Thyroid gland (tissue), 4 donors: ENCODE results near the gene FOXD2. TPM values are rescaled to one million over a fixed set of nuclear protein-coding genes. Genes with fewer than 3 reads are reported as not detected.

ENCODE experiments used
- DNase-seq, 2 donors: peaks; one replicate each; pipeline ENCODE4 v3.0.0-alpha.2; 2019
- H3K27ac ChIP-seq, 3 donors: fragments of 200-600 bp; sonication (generic); 1 replicate in 2 of 3; 2 replicates in 1 of 3; pipeline ENCODE4 v1.5.1; 2016 to 2019; ENCODE audit warnings: mild to moderate bottlenecking in 1 of 3, moderate library complexity in 1 of 3
- H3K27me3 ChIP-seq: fragments of 200-600 bp; sonication (generic); one replicate; pipeline ENCODE4 v1.5.1; 2019
- H3K36me3 ChIP-seq, 2 donors: fragments of 200-600 bp; sonication (generic); one replicate each; pipeline ENCODE4 v1.5.1; 2016 to 2019
- H3K4me1 ChIP-seq, 2 donors: fragments of 200-600 bp; sonication (generic); one replicate each; pipeline ENCODE4 v1.5.1; 2017 to 2019
- H3K4me3 ChIP-seq, 3 donors: fragments of 200-600 bp; sonication (generic); replicated peaks in 1 of 3; 1 replicate in 2 of 3; 2 replicates in 1 of 3; pipeline ENCODE4 v1.5.1; 2016; ENCODE audit warnings: mild to moderate bottlenecking in 1 of 3
- H3K9me3 ChIP-seq: fragments of 200-600 bp; sonication (generic); one replicate; pipeline ENCODE4 v1.5.1; 2017
- CTCF ChIP-seq, 6 experiments: fragments of 200-600 bp in 3 of 6; fragments of 450-650 bp in 3 of 6; sonication (generic) in 3 of 6; IDR thresholded peaks; one replicate each; pipeline ENCODE4 v1.5.1; 2016 to 2019; ENCODE audit warnings: antibody characterized with exemption in 6 of 6, mild to moderate bottlenecking in 2 of 6, inconsistent platforms in 1 of 6, moderate library complexity in 1 of 6
- POLR2A ChIP-seq, 2 donors: fragments of 450-650 bp; IDR thresholded peaks; one replicate each; pipeline ENCODE4 v1.6.1; 2017; ENCODE audit warnings: antibody characterized with exemption in 2 of 2, mild to moderate bottlenecking in 2 of 2, moderate library complexity in 1 of 2
- WGBS, 2 donors: methylation state at CpG; one replicate each; pipeline ENCODE4 v1.1.5; 2017; 5-methylcytosine and 5-hydroxymethylcytosine counted together
- intact Hi-C: fragments of 100-400 bp; cut with DNase I; formaldehyde crosslinking; loops from one replicate; pipeline ENCODE4 v1.15.1; 2023
- total RNA-seq, 4 donors: library from RNA; depleted of rRNA; stranded (reverse); fragments of >200 nt; gene quantifications; one replicate each; pipeline ENCODE4 v1.2.3, GENCODE V29; 2016

Gene FOXD2
- total RNA-seq = under 1 TPM in 2 of 4 donors, not detected in 2; 0.11 to 0.54 TPM

GRCh38 chr1:47437447-47438164, at the start of gene FOXD2:
Gene FOXD2, plus strand, starts transcription at chr1:47438044. Its CDS starts 92 bp downstream, at chr1:47438136.
- intact Hi-C loops = loop anchor here (2.0 to 10.0 kb wide), 3 partner anchors 50 to 271 kb away; no protein-coding TSS in a partner anchor
- H3K27ac ChIP-seq = peak within 1 kb of the TSS; percentile 42 to 76 (median 70)
- H3K27me3 ChIP-seq = peaks cover 26% of the 10 kb centered on the region
- 0% methylated on average over 1 of the region's 80 CpGs; no CpG with 5 or more reads in 1 of the 2 donors for WGBS, 2 donors
- peak; percentile 81 to 83 for DNase-seq
- peak in 1 of 2 donors; percentile 38 for TF ChIP-seq POLR2A (IDR thresholded peaks at IDR 0.05)
- peak; percentile 87 to 100 (median 99) for TF ChIP-seq CTCF (IDR thresholded peaks at IDR 0.05)
- H3K9me3 ChIP-seq = no peaks in the 10 kb centered on the region
- peak within 1 kb of the TSS; percentile 43 to 80 (median 80) for H3K4me3 ChIP-seq
- H3K36me3 ChIP-seq = no peaks in the 10 kb centered on the region
- peaks cover 17 to 34% of the 10 kb centered on the region in 2 donors for H3K4me1 ChIP-seq

GRCh38 chr1:47388891-47389238, 49.0 kb upstream of the FOXD2 start:
- peak; percentile 46 to 57 for DNase-seq
- intact Hi-C loops = loop anchor here (5.0 kb wide), 1 partner anchor 48 kb away; the partner anchor contains the start of gene FOXD2
- Histone ChIP-seq H3K4me3 (no peak overlapping the region), H3K27ac (no peak overlapping the region), H3K36me3 (no peaks in the 10 kb centered on the region), H3K9me3 (no peaks in the 10 kb centered on the region), H3K4me1 (no peaks in the 10 kb centered on the region), H3K27me3 (no peaks in the 10 kb centered on the region)
- WGBS, 2 donors = 21 to 29% methylated on average over 2 to 3 of the region's 3 CpGs
- no peak for TF ChIP-seq POLR2A (IDR thresholded peaks at IDR 0.05)
- peak in 4 of 6 experiments; percentile 37 to 70 (median 54) for TF ChIP-seq CTCF (IDR thresholded peaks at IDR 0.05)

- WGBS, 2 donors = 50 to 61% methylated on average over 2 of the region's 2 CpGs
- Histone ChIP-seq H3K4me1 (no peaks in the 10 kb centered on the region), H3K27ac (no peak overlapping the region), H3K27me3 (no peaks in the 10 kb centered on the region), H3K9me3 (no peaks in the 10 kb centered on the region), H3K4me3 (no peak overlapping the region), H3K36me3 (no peaks in the 10 kb centered on the region)
- no peak for TF ChIP-seq POLR2A (IDR thresholded peaks at IDR 0.05)
- TF ChIP-seq CTCF (IDR thresholded peaks at IDR 0.05) = no peak
- no peak for DNase-seq
- intact Hi-C loops = loop anchor here (5.0 kb wide), 1 partner anchor 48 kb away; the partner anchor contains the start of gene FOXD2
These were observed 48.1 kb upstream of the FOXD2 start for GRCh38 chr1:47389731-47390130.

GRCh38 chr1:47390843-47391242, 47.0 kb upstream of the FOXD2 start:
- no peak for DNase-seq
- intact Hi-C loops = no loop called here
- Histone ChIP-seq H3K27ac (no peak overlapping the region), H3K36me3 (no peaks in the 10 kb centered on the region), H3K4me3 (no peak overlapping the region), H3K4me1 (no peaks in the 10 kb centered on the region), H3K9me3 (no peaks in the 10 kb centered on the region), H3K27me3 (no peaks in the 10 kb centered on the region)
- 71 to 73% methylated on average over 2 of the region's 2 CpGs for WGBS, 2 donors
- TF ChIP-seq POLR2A (IDR thresholded peaks at IDR 0.05) = no peak
- no peak for TF ChIP-seq CTCF (IDR thresholded peaks at IDR 0.05)

GRCh38 chr1:47393141-47393540, 44.7 kb upstream of the FOXD2 start:
- no peak overlapping the region for H3K27ac ChIP-seq
- TF ChIP-seq CTCF (IDR thresholded peaks at IDR 0.05) (no peak), POLR2A (IDR thresholded peaks at IDR 0.05) (no peak)
- no peaks in the 10 kb centered on the region for H3K4me1 ChIP-seq
- intact Hi-C loops = no loop called here
- WGBS, 2 donors = 63 to 66% methylated on average over 5 of the region's 5 CpGs
- no peaks in the 10 kb centered on the region for H3K36me3 ChIP-seq
- H3K9me3 ChIP-seq = no peaks in the 10 kb centered on the region
- no peak for DNase-seq
- no peak overlapping the region for H3K4me3 ChIP-seq
- no peaks in the 10 kb centered on the region for H3K27me3 ChIP-seq
